H9 (cell line): Measurements from ENCODE around the gene MITD1. TPM values are rescaled to one million over a fixed set of nuclear protein-coding genes. Genes with fewer than 3 reads are reported as not detected.
A peak's percentile ranks its signal among the peaks of the same experiment; 100 is the strongest.

Experiments
- DNase-seq: peaks from one replicate; pipeline ENCODE4 v3.0.0-alpha.2; 2017
- H2AFZ ChIP-seq: one replicate; pipeline ENCODE4 v1.6.1; 2013; ENCODE audit warnings: mild to moderate bottlenecking, low read length, control low read depth, moderate library complexity
- H2AK5ac ChIP-seq: 2 replicates; pipeline ENCODE4 v1.6.1; 2013; ENCODE audit warnings: low read length, control low read depth, mixed read lengths; ENCODE audit not compliant: insufficient read length
- H2BK120ac ChIP-seq: one replicate; pipeline ENCODE4 v1.6.1; 2013; ENCODE audit warnings: low read depth, mild to moderate bottlenecking, low read length, control low read depth, inconsistent platforms; ENCODE audit not compliant: poor library complexity, severe bottlenecking
- H2BK12ac ChIP-seq: 2 replicates; pipeline ENCODE4 v1.6.1; 2013; ENCODE audit warnings: low read length, control low read depth, mixed read lengths, low read depth; ENCODE audit not compliant: insufficient read length
- H2BK15ac ChIP-seq: 2 replicates; pipeline ENCODE4 v1.6.1; 2013; ENCODE audit warnings: low read depth, low read length, control low read depth
- H2BK20ac ChIP-seq: one replicate; pipeline ENCODE4 v1.6.1; 2013; ENCODE audit warnings: low read depth, mild to moderate bottlenecking, low read length, control low read depth, inconsistent platforms; ENCODE audit not compliant: poor library complexity, severe bottlenecking
- H2BK5ac ChIP-seq: 2 replicates; pipeline ENCODE4 v1.6.1; 2013; ENCODE audit warnings: low read length, control low read depth, mixed read lengths; ENCODE audit not compliant: insufficient read length
- H3K14ac ChIP-seq: 2 replicates; pipeline ENCODE4 v1.6.1; 2013; ENCODE audit warnings: low read length, control low read depth; ENCODE audit not compliant: insufficient read depth
- H3K18ac ChIP-seq: 2 replicates; pipeline ENCODE4 v1.6.1; 2013; ENCODE audit warnings: low read depth, mild to moderate bottlenecking, mixed read lengths, low read length, control low read depth; ENCODE audit not compliant: insufficient read length
- H3K23ac ChIP-seq: 2 replicates; pipeline ENCODE4 v1.6.1; 2013; ENCODE audit warnings: low read length, control low read depth, mixed read lengths, low read depth; ENCODE audit not compliant: insufficient read length
- H3K23me2 ChIP-seq: 2 replicates; pipeline ENCODE4 v1.6.1; 2013; ENCODE audit warnings: low read depth, mild to moderate bottlenecking, mixed read lengths, low read length, control low read depth; ENCODE audit not compliant: insufficient read length, poor library complexity, severe bottlenecking
- H3K27ac ChIP-seq: 2 replicates; pipeline ENCODE4 v1.5.1; 2013; ENCODE audit warnings: low read length, control low read depth, mixed read lengths, low read depth; ENCODE audit not compliant: insufficient read length
- H3K27me3 ChIP-seq: 2 replicates; pipeline ENCODE4 v1.6.1; 2013; ENCODE audit warnings: low read length, control low read depth, inconsistent platforms; ENCODE audit not compliant: insufficient read depth
- H3K4ac ChIP-seq: 2 replicates; pipeline ENCODE4 v1.6.1; 2013; ENCODE audit warnings: low read depth, mild to moderate bottlenecking, control low read depth, inconsistent platforms, low read length, moderate library complexity
- H3K4me1 ChIP-seq: 2 replicates; pipeline ENCODE4 v1.6.1; 2013; ENCODE audit warnings: low read length, control low read depth, inconsistent platforms; ENCODE audit not compliant: insufficient read depth
- H3K4me2 ChIP-seq: 2 replicates; pipeline ENCODE4 v1.6.1; 2013; ENCODE audit warnings: low read length, control low read depth, mixed read lengths; ENCODE audit not compliant: insufficient read length, insufficient read depth
- H3K56ac ChIP-seq: 2 replicates; pipeline ENCODE4 v1.6.1; 2013; ENCODE audit warnings: low read depth, mild to moderate bottlenecking, mixed read lengths, low read length, control low read depth; ENCODE audit not compliant: insufficient read length
- H3K79me1 ChIP-seq: 2 replicates; pipeline ENCODE4 v1.6.1; 2013; ENCODE audit warnings: low read depth, mild to moderate bottlenecking, moderate library complexity, low read length, control low read depth, inconsistent platforms; ENCODE audit not compliant: insufficient read depth, poor library complexity, severe bottlenecking
- H3K79me2 ChIP-seq: 2 replicates; pipeline ENCODE4 v1.6.1; 2013; ENCODE audit warnings: low read length, control low read depth, inconsistent platforms; ENCODE audit not compliant: insufficient read depth
- H3K9ac ChIP-seq: 2 replicates; pipeline ENCODE4 v1.6.1; 2013; ENCODE audit warnings: low read length, control low read depth, mixed read lengths; ENCODE audit not compliant: insufficient read length; ENCODE audit errors: extremely low read depth
- H3K9me3 ChIP-seq: one replicate; pipeline ENCODE4 v1.6.1; 2013; ENCODE audit warnings: low read depth, low read length, inconsistent platforms; ENCODE audit not compliant: control insufficient read depth
- H3T11ph ChIP-seq: one replicate; pipeline ENCODE4 v1.6.1; 2013; ENCODE audit warnings: mild to moderate bottlenecking, low read length, control low read depth, inconsistent platforms
- H4K20me1 ChIP-seq: one replicate; pipeline ENCODE4 v1.6.1; 2013; ENCODE audit not compliant: control insufficient read depth, insufficient read length, insufficient read depth
- H4K5ac ChIP-seq: 2 replicates; pipeline ENCODE4 v1.6.1; 2013; ENCODE audit warnings: low read depth, mild to moderate bottlenecking, mixed read lengths, low read length, control low read depth; ENCODE audit not compliant: insufficient read length
- H4K8ac ChIP-seq: replicated peaks from 2 replicates; pipeline ENCODE4 v1.6.1; 2013; ENCODE audit warnings: low read length, control low read depth, mixed read lengths, low read depth; ENCODE audit not compliant: insufficient read length
- H4K91ac ChIP-seq: 2 replicates; pipeline ENCODE4 v1.6.1; 2013; ENCODE audit warnings: low read depth, mild to moderate bottlenecking, moderate library complexity, mixed read lengths, low read length, control low read depth; ENCODE audit not compliant: insufficient read length
- H3K27ac Mint-ChIP-seq, 3 experiments: 2 replicates in 2 of 3; 3 replicates in 1 of 3; pipeline ENCODE4 v1.8.0; 2020 to 2021; ENCODE audit warnings: mixed read lengths in 3 of 3, mild to moderate bottlenecking in 1 of 3, moderate library complexity in 1 of 3
- H3K27me3 Mint-ChIP-seq: 2 replicates; pipeline ENCODE4 v1.8.0; 2021; ENCODE audit warnings: low read depth, mild to moderate bottlenecking, moderate library complexity, mixed read lengths
- H3K36me3 Mint-ChIP-seq, 3 experiments: 2 replicates in 2 of 3; 3 replicates in 1 of 3; pipeline ENCODE4 v1.8.0; 2020 to 2021; ENCODE audit warnings: low read depth in 3 of 3, mixed read lengths in 3 of 3; ENCODE audit not compliant: insufficient read depth in 1 of 3
- H3K4me1 Mint-ChIP-seq, 2 experiments: 2 replicates each; pipeline ENCODE4 v1.8.0; 2020; ENCODE audit warnings: mixed read lengths in 2 of 2
- H3K4me3 Mint-ChIP-seq, 2 experiments: 2 replicates in 1 of 2; 3 replicates in 1 of 2; pipeline ENCODE4 v1.8.0; 2020 to 2021; ENCODE audit warnings: mild to moderate bottlenecking in 2 of 2, mixed read lengths in 2 of 2, moderate library complexity in 1 of 2
- H3K9me3 Mint-ChIP-seq, 2 experiments: 2 replicates in 1 of 2; 3 replicates in 1 of 2; pipeline ENCODE4 v1.8.0; 2020; ENCODE audit warnings: mild to moderate bottlenecking in 2 of 2, mixed read lengths in 2 of 2, moderate library complexity in 1 of 2
- CTCF ChIP-seq: fragments of 200-600 bp; sonication (generic); conservative IDR thresholded peaks from 3 replicates; pipeline ENCODE4 v1.8.0; 2021; ENCODE audit warnings: antibody characterized with exemption, mild to moderate bottlenecking
- WGBS: extraction: QIAGEN DNeasy Blood & Tissue Kit; methylation state at CpG from one replicate; pipeline ENCODE4 v1.1.7; 2013; ENCODE audit warnings: missing lambda C conversion rate, low lambda C conversion rate, mixed read lengths; ENCODE audit not compliant: insufficient read length; ENCODE audit errors: extremely low coverage; 5-methylcytosine and 5-hydroxymethylcytosine counted together
- total RNA-seq: library from RNA; stranded (reverse); gene quantifications from 2 replicates; pipeline ENCODE4 v1.2.1, GENCODE V29; 2021

The MITD1 gene
- total RNA-seq, 1 experiment from 2014 or later = 35.2 TPM

- Histone ChIP-seq H3K27me3 (no peaks in the 10 kb centered on the region), H2AK5ac (no peak overlapping the region), H2BK20ac (no peak overlapping the region), H3K4me1 (no peaks in the 10 kb centered on the region), H3K56ac (no peak overlapping the region), H3K14ac (no peak overlapping the region), H3K9ac (peak overlapping the region; percentile 73), H2BK5ac (no peak overlapping the region), H2AFZ (no peak overlapping the region), H3K23me2 (peaks cover 3% of the 10 kb centered on the region), H3K9me3 (no peaks in the 10 kb centered on the region), H4K91ac (no peak overlapping the region), H3T11ph (no peak overlapping the region), H4K8ac (no peak overlapping the region), H3K79me1 (peaks cover 3% of the 10 kb centered on the region), H4K5ac (no peak overlapping the region), H3K23ac (no peak overlapping the region), H2BK15ac (no peak overlapping the region), H3K4ac (no peak overlapping the region; the same call in 1 of the 2 replicates), H3K79me2 (peaks cover 18% of the 10 kb centered on the region; the same call in 1 of the 2 replicates), H2BK12ac (no peak overlapping the region), H3K27ac (no peak overlapping the region), H3K18ac (no peak overlapping the region), H4K20me1 (no peaks in the 10 kb centered on the region), H3K4me2 (peak overlapping the region; percentile 78), H2BK120ac (no peak overlapping the region)
- no peak for DNase-seq
- H3K36me3 Mint-ChIP-seq = peaks cover 0 to 10% (median 4%) of the 10 kb centered on the region in 3 experiments; a peak in 6 of 7 replicates
- WGBS = no CpG with 5 or more reads among the region's 4 CpGs
- H3K27me3 Mint-ChIP-seq = no peaks in the 10 kb centered on the region
- no peak for TF ChIP-seq CTCF
- peak overlapping the region; percentile 99 to 100 for H3K4me3 Mint-ChIP-seq
- H3K9me3 Mint-ChIP-seq = no peaks in the 10 kb centered on the region
- H3K27ac Mint-ChIP-seq = peak overlapping the region; percentile 98 to 99 (median 99)
- peaks cover 20 to 21% of the 10 kb centered on the region in 2 experiments for H3K4me1 Mint-ChIP-seq
These were observed 754 bp upstream of the MITD1 start for GRCh38 chr2:99181624-99182000.
